GM12878 (cell line): ENCODE results near the gene PLCB4. TPM values are rescaled to one million over a fixed set of nuclear protein-coding genes. Genes with fewer than 3 reads are reported as not detected.

ENCODE experiments used
- ATAC-seq: fragments of 200-7000 bp; cut with Tn5 transposase; 3 replicates; pipeline ENCODE4 v1.9.1; 2020; ENCODE audit warnings: mild to moderate bottlenecking, moderate library complexity
- BruUV-seq: library from RNA; stranded (reverse); fragments of 400-500 nt; replicated peaks from 2 replicates; lab custom pipeline; 2021; lab: Mats Ljungman, UMichigan
- CTCF ChIA-PET: fragments of 300-600 bp; sonication (Branson Sonifier 250); formaldehyde crosslinking; extraction: SDS; loops from one replicate; lab custom pipeline; 2021; ENCODE audit warnings: inconsistent platforms; lab: Yijun Ruan, JAX
- POLR2A ChIA-PET: fragments of 350-600 bp; formaldehyde crosslinking; extraction: SDS; loops from one replicate; lab custom pipeline; 2021; ENCODE audit warnings: inconsistent platforms; lab: Charles Lee
- RAD21 ChIA-PET: fragments of 300-600 bp; sonication (Branson Sonifier 250); formaldehyde crosslinking; loops from one replicate; lab custom pipeline; 2023; ENCODE audit warnings: antibody characterized with exemption; ENCODE audit not compliant: unreplicated experiment; lab: Charles Lee
- SMC1A ChIA-PET: fragments of 300-600 bp; sonication (Branson Sonifier 250); formaldehyde crosslinking; loops from one replicate; lab custom pipeline; 2023; ENCODE audit not compliant: unreplicated experiment, uncharacterized antibody; lab: Charles Lee
- DNase-seq: peaks from one replicate; pipeline ENCODE4 v3.0.0-alpha.2; 2011; ENCODE audit warnings: low read depth, low spot score
- FAIRE-seq: peaks from 3 replicates; lab custom pipeline; 2011; peaks lifted over from hg19 to GRCh38; lab: Jason Lieb, UNC
- H2AFZ ChIP-seq: 2 replicates; pipeline ENCODE4 v1.6.0; 2011; ENCODE audit warnings: low read depth, low read length, control low read depth; ENCODE audit not compliant: control insufficient read depth
- H3K27ac ChIP-seq: 2 replicates; pipeline ENCODE4 v1.5.1; 2011; ENCODE audit warnings: control low read depth; ENCODE audit not compliant: control insufficient read depth, insufficient read depth
- H3K27me3 ChIP-seq, 2 experiments: replicated peaks in 1 of 2; 2 replicates each; pipeline versions ENCODE4 v1.6.0 to v1.6.1; 2011; ENCODE audit warnings: low read length in 1 of 2; ENCODE audit not compliant: control insufficient read depth in 2 of 2, insufficient read depth in 2 of 2
- H3K36me3 ChIP-seq, 2 experiments: 2 replicates each; pipeline ENCODE4 v1.5.1; 2011; ENCODE audit warnings: low read length in 1 of 2; ENCODE audit not compliant: control insufficient read depth in 2 of 2, insufficient read depth in 2 of 2
- H3K4me1 ChIP-seq: 2 replicates; pipeline ENCODE4 v1.6.1; 2011; ENCODE audit warnings: mild to moderate bottlenecking, low read length, moderate library complexity, mixed read lengths; ENCODE audit not compliant: control insufficient read depth, insufficient read depth
- H3K4me2 ChIP-seq: 2 replicates; pipeline ENCODE4 v1.6.0; 2011; ENCODE audit warnings: control low read depth; ENCODE audit not compliant: control insufficient read depth, insufficient read depth
- H3K4me3 ChIP-seq: fragments of 200-600 bp; sonication (generic); 2 replicates; pipeline ENCODE4 v1.5.1; 2016
- H3K79me2 ChIP-seq: 2 replicates; pipeline ENCODE4 v1.6.0; 2011; ENCODE audit warnings: low read length; ENCODE audit not compliant: control insufficient read depth, insufficient read depth
- H3K9ac ChIP-seq: 2 replicates; pipeline ENCODE4 v1.8.0; 2011; ENCODE audit warnings: low read length, control low read depth, mixed read lengths; ENCODE audit not compliant: control insufficient read depth, insufficient read depth
- H3K9me3 ChIP-seq: replicated peaks from 3 replicates; pipeline ENCODE4 v1.5.1; 2011; ENCODE audit warnings: mild to moderate bottlenecking, low read length; ENCODE audit not compliant: control insufficient read depth, insufficient read depth
- H4K20me1 ChIP-seq: 2 replicates; pipeline ENCODE4 v1.6.0; 2011; ENCODE audit not compliant: control insufficient read depth, insufficient read depth
- CHD4 ChIP-seq: fragments of 200-600 bp; sonication (generic); IDR thresholded peaks from 2 replicates; pipeline ENCODE4 v1.6.1; 2016; ENCODE audit warnings: mild to moderate bottlenecking
- JUNB ChIP-seq: IDR thresholded peaks from 2 replicates; pipeline ENCODE4 v1.6.1; 2016; ENCODE audit warnings: antibody characterized with exemption, mild to moderate bottlenecking
- JUND ChIP-seq: IDR thresholded peaks from 2 replicates; pipeline ENCODE4 v1.6.1; 2012; ENCODE audit warnings: low read depth, mild to moderate bottlenecking, low read length, improper control_type of control experiment, moderate library complexity
- NFYB ChIP-seq: IDR thresholded peaks from 2 replicates; pipeline ENCODE4 v1.6.1; 2011; ENCODE audit warnings: low read depth, mild to moderate bottlenecking, low read length, improper control_type of control experiment, moderate library complexity; ENCODE audit not compliant: insufficient read depth
- POU2F2 ChIP-seq: IDR thresholded peaks from 3 replicates; pipeline ENCODE4 v1.6.1; 2011; ENCODE audit warnings: low read depth, mild to moderate bottlenecking, low read length, borderline replicate concordance
- RBBP5 ChIP-seq: fragments of 200-600 bp; sonication (generic); conservative IDR thresholded peaks from 2 replicates; pipeline ENCODE4 v1.6.1; 2016
- STAT3 ChIP-seq: IDR thresholded peaks from 2 replicates; pipeline ENCODE4 v1.6.1; 2011; ENCODE audit warnings: low read depth, low read length, improper control_type of control experiment
- SUZ12 ChIP-seq: fragments of 200-600 bp; sonication (generic); IDR thresholded peaks from one replicate; pipeline ENCODE4 v1.6.1; 2018; ENCODE audit warnings: antibody characterized with exemption, mild to moderate bottlenecking; ENCODE audit not compliant: unreplicated experiment
- TCF7 ChIP-seq: IDR thresholded peaks from 2 replicates; pipeline ENCODE4 v1.6.1; 2014; ENCODE audit warnings: antibody characterized with exemption, borderline replicate concordance
- WGBS: methylation state at CpG from one replicate; pipeline ENCODE4 v1.1.6; 2016; ENCODE audit warnings: low lambda C conversion rate; ENCODE audit not compliant: insufficient replicate concordance, insufficient coverage; ENCODE audit errors: missing lambda C conversion rate; 5-methylcytosine and 5-hydroxymethylcytosine counted together
- in situ Hi-C: fragments of 300-500 bp; cut with MboI; formaldehyde crosslinking; loops from 9 replicates; pipeline ENCODE4 v1.14.3; 2018; ENCODE audit warnings: mixed read lengths
- intact Hi-C: fragments of 100-400 bp; cut with micrococcal nuclease; formaldehyde crosslinking; loops from one replicate; pipeline ENCODE4 v1.14.2; 2022; ENCODE audit not compliant: unreplicated experiment
- polyA plus RNA-seq, 11 experiments: library from polyadenylated mRNA; depleted of rRNA in 4 of 11; unstranded in 6 of 11; stranded (reverse) in 5 of 11; fragments of >200 nt; fragmentation: Nextera tagmentation in 4 of 11; fragmentation: Illumina TruSeq in 1 of 11; extraction: Ambion mirVana in 4 of 11; extraction: Trizol in 1 of 11; gene quantifications; 1 replicate in 1 of 11; 2 replicates in 10 of 11; pipeline versions ENCODE4 v1.2.1 to v1.2.3, GENCODE V29; 2011 to 2016; ENCODE audit warnings: inconsistent platforms in 2 of 11, missing spikeins in 2 of 11, low read depth in 1 of 11
- total RNA-seq, 4 experiments: library from RNA; depleted of rRNA in 3 of 4; stranded (reverse); fragments of >200 nt in 3 of 4; fragmentation: Illumina TruSeq in 1 of 4; extraction: Trizol in 1 of 4; gene quantifications; 2 replicates each; pipeline versions ENCODE4 v1.2.1 to v1.2.3, GENCODE V29; 2013 to 2021
- TF ChIP-seq, protein P1 (sequence below): fragments of 450-650 bp; IDR thresholded peaks from 2 replicates; pipeline ENCODE4 v1.6.1; 2016; ENCODE audit warnings: mild to moderate bottlenecking, moderate library complexity, borderline replicate concordance
- TF ChIP-seq, protein P2 (sequence below): fragments of 450-650 bp; IDR thresholded peaks from 2 replicates; pipeline ENCODE4 v1.6.1; 2017; ENCODE audit warnings: low read depth, mild to moderate bottlenecking, moderate library complexity
- TF ChIP-seq, protein P3 (sequence below): fragments of 450-650 bp; IDR thresholded peaks from 2 replicates; pipeline ENCODE4 v1.6.1; 2016; ENCODE audit warnings: mild to moderate bottlenecking

The PLCB4 gene
- total and polyA plus RNA-seq, 10 of the 15 experiments (the other 5 are each of a cell fraction or from before 2014, with no cell fraction given), result not detected

DNA sequence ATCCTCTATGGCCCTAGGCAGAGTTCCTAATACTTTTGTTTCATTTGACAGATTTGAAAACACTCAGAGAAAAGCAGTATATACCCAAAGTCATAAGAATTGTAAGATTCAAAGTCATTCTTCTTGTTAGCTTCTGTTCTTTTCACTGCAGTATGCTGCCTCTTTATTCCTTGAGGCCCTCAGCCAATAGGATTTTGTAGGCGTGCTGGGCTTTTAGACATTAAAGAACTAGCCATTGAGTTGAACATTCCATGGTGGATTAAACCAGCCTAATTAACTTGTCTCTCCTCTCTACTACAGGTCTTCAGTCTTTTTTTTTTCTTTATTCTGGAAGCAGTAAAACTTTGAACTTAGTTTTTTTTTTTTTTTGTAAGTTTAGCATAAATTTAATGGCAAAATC is 186.3 kb downstream of the PLCB4 start:
- no peak for TF ChIP-seq TCF7
- Histone ChIP-seq H3K9me3 (no peaks in the 10 kb centered on the region), H4K20me1 (no peaks in the 10 kb centered on the region), H3K27me3 (no peaks in the 10 kb centered on the region), H3K36me3 (no peaks in the 10 kb centered on the region), H3K9ac (no peak overlapping the region), H3K4me1 (no peaks in the 10 kb centered on the region), H3K79me2 (no peaks in the 10 kb centered on the region), H3K4me3 (no peak overlapping the region), H3K4me2 (no peak overlapping the region), H2AFZ (no peak overlapping the region), H3K27ac (no peak overlapping the region)
- WGBS, result 45% methylated on average over 1 of the region's 1 CpG
- BruUV-seq, result no TSS peak
- ATAC-seq, result no peak
- no peak for FAIRE-seq
- SMC1A ChIA-PET, result no interaction called here
- RAD21 ChIA-PET, result no interaction called here
- in situ Hi-C loops (no loop called here), intact Hi-C loops (no loop called here)
- POLR2A ChIA-PET, result no interaction called here
- no peak for DNase-seq
- CTCF ChIA-PET, result no interaction called here

DNA sequence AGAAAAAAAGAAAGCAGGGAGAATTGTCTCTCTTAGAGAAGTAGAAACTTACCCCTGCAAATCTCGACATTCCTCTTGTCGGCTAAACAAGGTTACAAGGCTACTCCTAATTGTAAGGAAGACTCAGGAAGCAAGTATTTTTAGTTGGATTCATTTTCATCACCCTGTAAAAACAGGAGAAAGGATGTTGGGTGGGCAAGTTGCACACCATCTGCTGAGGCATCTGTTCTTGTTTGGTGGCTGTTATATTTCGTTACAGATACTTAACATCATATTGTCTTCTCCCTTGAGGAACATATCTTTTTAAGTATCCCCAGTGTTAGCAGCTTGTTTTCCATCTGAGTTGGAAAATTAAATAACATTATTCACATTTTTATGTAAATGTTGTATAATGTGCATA is 187.5 kb downstream of the PLCB4 start:
- H3K79me2 ChIP-seq, result no peaks in the 10 kb centered on the region
- no peaks in the 10 kb centered on the region for H3K9me3 ChIP-seq
- no peak overlapping the region for H3K4me2 ChIP-seq
- SMC1A ChIA-PET, result no interaction called here
- H3K4me3 ChIP-seq, result no peak overlapping the region
- H2AFZ ChIP-seq, result no peak overlapping the region
- no TSS peak for BruUV-seq
- H3K36me3 ChIP-seq, result no peaks in the 10 kb centered on the region
- no peaks in the 10 kb centered on the region for H3K27me3 ChIP-seq
- intact Hi-C loops, result no loop called here
- ATAC-seq (no peak), DNase-seq (no peak), FAIRE-seq (no peak)
- POLR2A ChIA-PET, result no interaction called here
- no peak overlapping the region for H3K27ac ChIP-seq
- WGBS, result 22% methylated on average over 3 of the region's 3 CpGs
- H4K20me1 ChIP-seq, result no peaks in the 10 kb centered on the region
- H3K4me1 ChIP-seq, result no peaks in the 10 kb centered on the region
- CTCF ChIA-PET, result no interaction called here
- RAD21 ChIA-PET, result no interaction called here
- in situ Hi-C loops, result no loop called here
- H3K9ac ChIP-seq, result no peak overlapping the region
- TF ChIP-seq CHD4 (no peak), TCF7 (no peak), JUNB (no peak), POU2F2 (no peak), SUZ12 (no peak), NFYB (no peak), RBBP5 (no peak), JUND (no peak), STAT3 (no peak)
- TF ChIP-seq, protein P1, sequence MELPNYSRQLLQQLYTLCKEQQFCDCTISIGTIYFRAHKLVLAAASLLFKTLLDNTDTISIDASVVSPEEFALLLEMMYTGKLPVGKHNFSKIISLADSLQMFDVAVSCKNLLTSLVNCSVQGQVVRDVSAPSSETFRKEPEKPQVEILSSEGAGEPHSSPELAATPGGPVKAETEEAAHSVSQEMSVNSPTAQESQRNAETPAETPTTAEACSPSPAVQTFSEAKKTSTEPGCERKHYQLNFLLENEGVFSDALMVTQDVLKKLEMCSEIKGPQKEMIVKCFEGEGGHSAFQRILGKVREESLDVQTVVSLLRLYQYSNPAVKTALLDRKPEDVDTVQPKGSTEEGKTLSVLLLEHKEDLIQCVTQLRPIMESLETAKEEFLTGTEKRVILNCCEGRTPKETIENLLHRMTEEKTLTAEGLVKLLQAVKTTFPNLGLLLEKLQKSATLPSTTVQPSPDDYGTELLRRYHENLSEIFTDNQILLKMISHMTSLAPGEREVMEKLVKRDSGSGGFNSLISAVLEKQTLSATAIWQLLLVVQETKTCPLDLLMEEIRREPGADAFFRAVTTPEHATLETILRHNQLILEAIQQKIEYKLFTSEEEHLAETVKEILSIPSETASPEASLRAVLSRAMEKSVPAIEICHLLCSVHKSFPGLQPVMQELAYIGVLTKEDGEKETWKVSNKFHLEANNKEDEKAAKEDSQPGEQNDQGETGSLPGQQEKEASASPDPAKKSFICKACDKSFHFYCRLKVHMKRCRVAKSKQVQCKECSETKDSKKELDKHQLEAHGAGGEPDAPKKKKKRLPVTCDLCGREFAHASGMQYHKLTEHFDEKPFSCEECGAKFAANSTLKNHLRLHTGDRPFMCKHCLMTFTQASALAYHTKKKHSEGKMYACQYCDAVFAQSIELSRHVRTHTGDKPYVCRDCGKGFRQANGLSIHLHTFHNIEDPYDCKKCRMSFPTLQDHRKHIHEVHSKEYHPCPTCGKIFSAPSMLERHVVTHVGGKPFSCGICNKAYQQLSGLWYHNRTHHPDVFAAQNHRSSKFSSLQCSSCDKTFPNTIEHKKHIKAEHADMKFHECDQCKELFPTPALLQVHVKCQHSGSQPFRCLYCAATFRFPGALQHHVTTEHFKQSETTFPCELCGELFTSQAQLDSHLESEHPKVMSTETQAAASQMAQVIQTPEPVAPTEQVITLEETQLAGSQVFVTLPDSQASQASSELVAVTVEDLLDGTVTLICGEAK, result no peak
- TF ChIP-seq, protein P2, sequence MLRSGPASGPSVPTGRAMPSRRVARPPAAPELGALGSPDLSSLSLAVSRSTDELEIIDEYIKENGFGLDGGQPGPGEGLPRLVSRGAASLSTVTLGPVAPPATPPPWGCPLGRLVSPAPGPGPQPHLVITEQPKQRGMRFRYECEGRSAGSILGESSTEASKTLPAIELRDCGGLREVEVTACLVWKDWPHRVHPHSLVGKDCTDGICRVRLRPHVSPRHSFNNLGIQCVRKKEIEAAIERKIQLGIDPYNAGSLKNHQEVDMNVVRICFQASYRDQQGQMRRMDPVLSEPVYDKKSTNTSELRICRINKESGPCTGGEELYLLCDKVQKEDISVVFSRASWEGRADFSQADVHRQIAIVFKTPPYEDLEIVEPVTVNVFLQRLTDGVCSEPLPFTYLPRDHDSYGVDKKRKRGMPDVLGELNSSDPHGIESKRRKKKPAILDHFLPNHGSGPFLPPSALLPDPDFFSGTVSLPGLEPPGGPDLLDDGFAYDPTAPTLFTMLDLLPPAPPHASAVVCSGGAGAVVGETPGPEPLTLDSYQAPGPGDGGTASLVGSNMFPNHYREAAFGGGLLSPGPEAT, result no peak
- TF ChIP-seq, protein P3, sequence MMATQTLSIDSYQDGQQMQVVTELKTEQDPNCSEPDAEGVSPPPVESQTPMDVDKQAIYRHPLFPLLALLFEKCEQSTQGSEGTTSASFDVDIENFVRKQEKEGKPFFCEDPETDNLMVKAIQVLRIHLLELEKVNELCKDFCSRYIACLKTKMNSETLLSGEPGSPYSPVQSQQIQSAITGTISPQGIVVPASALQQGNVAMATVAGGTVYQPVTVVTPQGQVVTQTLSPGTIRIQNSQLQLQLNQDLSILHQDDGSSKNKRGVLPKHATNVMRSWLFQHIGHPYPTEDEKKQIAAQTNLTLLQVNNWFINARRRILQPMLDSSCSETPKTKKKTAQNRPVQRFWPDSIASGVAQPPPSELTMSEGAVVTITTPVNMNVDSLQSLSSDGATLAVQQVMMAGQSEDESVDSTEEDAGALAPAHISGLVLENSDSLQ, result no peak
